T-helper 2 cell (primary cell): Measurements from ENCODE around the gene TRIM4.
A peak's percentile ranks its signal among the peaks of the same experiment; 100 is the strongest.
"Not testable (repeated sequence)": the region's sequence is repeated elsewhere in the genome, so short reads cannot be mapped to it uniquely, and the experiment has no call there.

Source experiments
- DNase-seq, 5 experiments: peaks; one replicate each; pipeline versions ENCODE4 v3.0.0 to v3.0.0-alpha.2; 2012 to 2022

The TRIM4 gene

DNA sequence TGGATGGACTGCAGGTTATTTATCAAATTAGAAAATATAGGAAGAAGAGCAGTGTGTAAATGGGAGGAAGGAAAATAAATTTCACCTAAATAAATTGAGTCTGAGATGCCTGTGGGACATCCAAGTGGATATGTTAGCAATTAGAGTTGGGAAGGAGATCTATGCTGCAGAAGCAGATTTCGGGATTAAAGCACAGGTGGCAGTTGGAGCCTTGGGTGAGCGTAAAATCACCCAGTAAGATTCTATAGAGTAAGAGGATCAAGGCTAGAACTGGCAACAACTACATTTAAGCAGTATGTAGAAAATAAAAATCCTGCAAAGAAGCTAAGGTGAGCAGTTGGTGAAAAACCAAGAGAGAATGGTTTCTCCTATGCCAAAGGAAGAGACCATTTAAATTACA lies 8.4 kb downstream of the TRIM4 start:
- no peak for DNase-seq

DNA sequence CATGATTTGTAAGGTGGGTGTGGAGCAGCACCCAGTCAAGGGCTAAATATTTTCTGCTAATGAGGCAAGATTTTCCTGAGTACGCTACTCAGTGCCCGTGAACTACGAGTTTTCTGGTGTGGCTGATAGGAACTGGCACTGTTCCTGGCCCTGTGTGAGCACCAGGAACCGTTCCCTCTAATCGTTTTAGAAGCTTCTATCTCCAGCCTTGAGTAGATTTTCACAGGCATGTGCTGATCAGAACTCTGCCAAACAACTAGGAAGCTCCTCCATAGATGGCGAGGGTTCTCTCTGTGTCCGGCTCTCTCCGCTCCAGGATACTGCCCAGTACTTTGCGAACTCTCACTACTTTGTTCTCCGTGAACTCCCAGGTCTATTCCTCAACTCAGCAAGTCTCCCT lies 17.7 kb downstream of the TRIM4 start:
- no peak for DNase-seq

DNA sequence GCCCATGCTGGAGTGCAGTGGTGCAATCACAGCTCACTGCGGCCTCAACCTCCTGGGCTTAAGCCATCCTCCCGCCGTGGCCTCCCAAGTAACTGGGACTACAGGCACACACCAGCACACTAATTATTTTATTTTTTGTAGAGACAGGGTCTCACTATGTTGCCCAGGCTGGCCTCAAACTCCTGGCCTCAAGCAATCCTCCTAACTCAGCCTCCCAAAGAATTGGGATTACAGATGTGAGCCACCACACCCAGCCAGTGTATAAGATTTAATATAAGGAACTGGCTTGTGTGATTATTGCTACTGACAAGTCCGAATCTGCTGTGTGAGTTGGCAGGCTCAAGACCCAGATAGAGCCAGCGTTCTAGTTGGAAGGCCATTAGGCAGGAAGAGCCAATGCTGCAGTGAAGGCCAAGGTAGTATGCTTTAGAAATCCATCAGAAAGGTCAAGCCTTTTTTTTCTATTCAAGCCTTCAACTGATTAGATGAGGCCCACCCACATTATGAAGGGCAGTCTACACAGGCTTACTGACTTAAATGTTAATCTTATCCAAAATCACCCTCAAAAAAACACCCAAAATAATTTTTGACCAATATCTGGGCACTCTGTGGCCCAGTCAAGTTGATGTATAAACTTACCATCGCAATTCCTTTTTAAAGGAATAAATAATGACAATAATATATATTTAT lies 19.4 kb downstream of the TRIM4 start:
- no peak for DNase-seq

DNA sequence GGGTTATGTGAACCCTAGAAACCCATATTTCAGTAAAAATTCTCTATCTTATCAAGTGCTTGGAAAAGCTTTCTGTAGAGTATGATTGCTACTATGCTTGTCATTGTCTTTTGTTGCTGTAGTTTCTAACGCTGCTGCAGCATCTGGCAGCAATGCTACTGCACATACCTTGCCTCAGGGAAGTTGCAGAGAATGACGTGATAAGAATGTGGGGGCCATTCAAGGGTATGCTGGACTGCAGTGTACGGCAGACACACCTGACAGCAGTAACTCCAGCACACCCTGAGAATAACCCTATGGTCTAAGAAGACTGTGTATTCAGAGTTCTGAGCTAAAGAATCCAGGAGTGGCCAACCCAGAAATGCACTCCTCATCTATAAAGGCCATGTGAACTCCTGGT lies 20.5 kb downstream of the TRIM4 start:
- no peak for DNase-seq

DNA sequence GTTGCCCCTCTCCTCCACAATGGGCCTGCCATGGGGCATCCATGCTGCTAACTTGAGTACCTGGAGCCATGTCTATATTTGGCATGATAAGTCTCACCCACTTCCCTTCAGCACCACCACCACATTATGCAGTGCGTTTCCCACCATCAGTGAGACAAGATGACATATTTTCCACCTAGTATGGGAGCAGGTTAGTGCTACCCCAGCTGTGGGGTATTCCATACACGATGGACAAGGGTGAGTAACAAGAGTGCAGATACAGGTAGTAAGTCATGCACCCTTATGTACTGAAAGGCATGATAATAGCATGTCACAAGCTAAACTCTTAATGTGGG lies 21.3 kb downstream of the TRIM4 start:
- DNase-seq, result no peak

DNA sequence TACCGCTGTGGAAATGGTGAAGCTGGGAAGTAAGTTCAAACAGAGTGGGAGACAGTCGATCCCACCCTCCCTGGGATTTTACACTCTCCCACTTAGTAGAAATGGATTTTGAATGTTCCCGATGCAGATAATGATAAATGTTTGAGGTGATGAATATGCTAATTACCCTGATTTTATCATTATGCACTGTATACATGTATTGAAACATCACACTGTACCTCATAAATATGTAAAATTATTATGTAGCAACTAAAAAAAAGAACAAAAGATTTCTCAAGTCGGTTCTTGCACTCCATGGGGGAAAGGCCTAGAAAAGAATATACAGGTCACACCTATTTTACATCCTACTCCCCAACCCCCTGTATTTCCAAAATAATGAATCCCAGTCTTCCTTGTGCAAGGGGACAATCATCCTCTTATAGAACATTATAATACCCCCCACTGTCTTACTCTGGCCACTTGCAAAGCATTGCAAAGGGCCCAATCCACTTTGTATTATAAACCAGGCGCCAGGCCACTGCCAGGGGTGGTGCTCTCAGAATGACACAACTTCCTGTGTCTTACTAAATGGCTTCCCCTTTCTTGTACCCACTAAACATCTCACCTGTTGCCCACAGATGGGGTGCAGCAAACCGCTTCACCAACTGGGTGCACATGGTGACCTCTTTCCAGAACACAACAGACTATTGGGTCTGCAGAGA lies 21.9 kb downstream of the TRIM4 start:
- DNase-seq, result peak in 2 of 5 experiments; percentile 10 to 14

DNA sequence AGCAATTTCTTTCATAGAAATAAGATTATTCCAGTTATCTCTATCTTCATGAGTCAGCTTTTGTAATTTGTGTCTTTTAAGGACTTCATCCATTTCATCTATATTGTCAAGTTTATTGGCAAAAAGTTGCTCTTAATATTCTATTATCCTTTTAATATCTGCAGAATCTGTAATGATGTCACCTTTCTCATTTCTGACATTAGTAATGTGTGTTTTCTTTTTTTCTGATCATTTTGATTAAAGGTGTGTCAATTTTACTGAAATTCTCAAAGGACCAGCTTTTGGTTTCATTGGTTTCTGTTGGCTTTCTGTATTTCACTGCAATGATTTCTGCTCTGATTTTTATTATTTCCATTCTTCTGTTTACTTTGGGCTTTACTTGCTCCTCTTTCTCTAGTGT lies 24.6 kb downstream of the TRIM4 start:
- DNase-seq, result no peak

DNA sequence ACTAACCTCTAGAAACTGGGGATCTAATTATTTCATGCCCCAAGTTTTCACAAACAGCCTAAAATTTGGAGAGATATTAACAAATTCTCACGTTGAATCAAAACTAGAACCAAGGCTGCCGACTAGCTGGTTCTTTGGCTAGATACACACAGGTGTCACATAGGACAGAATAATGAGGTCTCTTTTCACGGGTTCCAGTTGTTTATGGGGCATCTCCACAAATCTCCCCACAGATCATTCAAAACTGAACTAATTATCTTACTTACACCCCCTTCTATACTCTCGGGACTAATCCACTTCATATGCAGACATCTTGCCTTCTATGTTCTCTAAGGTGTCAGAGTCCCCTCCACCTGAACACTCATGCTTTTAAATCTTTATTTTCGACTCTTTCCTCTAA lies 26.1 kb downstream of the TRIM4 start:
- no peak for DNase-seq

DNA sequence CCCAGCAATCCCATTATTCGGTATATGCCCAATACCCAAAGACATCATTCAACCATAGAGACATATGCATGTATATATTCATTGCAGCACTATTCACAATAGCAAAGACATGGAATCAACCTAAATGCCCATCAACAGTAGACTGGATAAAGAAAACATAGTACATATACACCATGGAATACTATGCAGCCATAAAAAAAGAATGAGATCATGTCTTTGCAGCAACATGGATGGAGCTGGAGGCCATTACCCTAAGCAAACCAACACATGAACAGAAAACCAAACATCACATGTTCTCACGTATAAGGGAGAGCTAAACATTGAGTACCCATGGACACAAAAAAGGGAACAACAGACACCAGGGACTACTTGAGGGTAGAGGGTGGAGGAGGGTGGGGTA lies 29.0 kb downstream of the TRIM4 start:
- not testable (repeated sequence) for DNase-seq

DNA sequence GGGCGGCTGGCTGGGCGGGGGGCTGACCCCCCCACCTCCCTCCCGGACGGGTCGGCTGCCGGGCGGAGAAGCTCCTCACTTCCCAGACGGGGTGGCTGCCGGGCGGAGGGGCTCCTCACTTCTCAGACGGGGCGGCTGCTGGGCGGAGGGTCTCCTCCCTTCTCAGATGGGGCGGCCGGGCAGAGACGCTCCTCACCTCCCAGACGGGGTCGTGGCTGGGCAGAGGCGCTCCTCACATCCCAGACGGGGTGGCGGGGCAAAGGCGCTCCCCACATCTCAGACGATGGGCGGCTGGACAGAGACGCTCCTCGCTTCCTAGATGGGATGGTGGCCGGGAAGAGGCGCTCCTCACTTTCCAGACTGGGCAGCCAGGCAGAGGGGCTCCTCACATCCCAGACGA lies 31.0 kb downstream of the TRIM4 start:
- not testable (repeated sequence) for DNase-seq

DNA sequence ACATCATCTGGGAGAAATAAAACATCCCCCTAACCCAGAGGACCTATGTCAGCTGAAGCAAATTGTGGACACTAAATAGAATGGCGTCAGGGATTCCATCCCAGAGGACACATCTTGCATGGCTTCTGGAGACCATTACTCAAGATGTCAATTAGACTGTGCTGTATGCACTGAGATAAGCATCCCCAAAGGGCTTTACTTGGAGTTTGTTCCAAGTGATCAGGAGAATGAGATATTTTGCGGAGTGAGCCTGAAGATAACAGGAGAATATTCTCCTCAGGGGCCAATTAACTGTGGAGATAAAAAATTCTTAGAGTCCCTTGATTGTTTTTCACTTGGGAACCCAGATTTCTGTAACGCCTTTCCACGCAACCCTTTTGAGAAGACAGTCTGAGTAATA lies 38.0 kb downstream of the TRIM4 start:
- DNase-seq, result no peak

DNA sequence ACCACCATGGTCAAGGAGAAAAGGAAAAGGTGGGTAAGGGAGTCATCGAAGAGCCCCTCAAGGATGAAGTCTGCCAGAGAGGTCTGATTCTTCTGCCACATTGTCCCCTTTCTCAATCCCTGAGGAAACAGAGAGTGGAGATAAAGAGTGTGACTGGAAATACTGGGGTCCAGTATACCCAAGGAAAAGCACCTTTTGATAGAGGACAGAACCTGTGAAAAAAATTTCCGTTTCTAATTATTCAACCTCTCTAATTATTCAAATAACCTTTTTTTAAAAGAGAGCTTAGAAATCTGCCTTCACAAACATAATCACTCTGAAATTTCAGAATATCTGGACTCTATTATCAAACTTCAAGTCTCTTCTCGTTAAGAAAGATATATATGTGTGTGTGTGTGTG lies 42.4 kb downstream of the TRIM4 start, which contains the start of gene OR2AE1:
Gene OR2AE1 (minus strand): TSS at position 101 of the 400 bp plus-strand sequence. CDS start 0 bp downstream, at position 101.
- DNase-seq, result no peak

DNA sequence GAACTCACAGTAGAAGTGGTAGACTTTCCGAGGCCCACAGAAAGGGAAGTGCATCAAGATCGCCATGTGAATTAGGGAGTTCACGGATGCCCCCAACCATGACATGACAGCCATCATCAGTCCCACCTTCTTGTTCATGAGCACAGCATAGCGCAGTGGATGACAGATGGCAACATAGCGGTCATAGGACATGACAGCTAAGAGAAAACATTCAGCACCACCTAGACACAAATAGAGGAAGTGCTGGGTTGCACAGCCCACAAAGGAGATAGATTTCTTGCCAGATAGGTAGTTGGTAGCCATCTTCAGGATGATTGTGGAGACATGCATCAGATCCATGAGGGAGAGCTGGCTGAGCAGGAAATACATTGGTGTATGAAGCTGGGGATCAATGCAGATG lies 42.8 kb downstream of the TRIM4 start:
- DNase-seq, result peak in 1 of 5 experiments; percentile 13

DNA sequence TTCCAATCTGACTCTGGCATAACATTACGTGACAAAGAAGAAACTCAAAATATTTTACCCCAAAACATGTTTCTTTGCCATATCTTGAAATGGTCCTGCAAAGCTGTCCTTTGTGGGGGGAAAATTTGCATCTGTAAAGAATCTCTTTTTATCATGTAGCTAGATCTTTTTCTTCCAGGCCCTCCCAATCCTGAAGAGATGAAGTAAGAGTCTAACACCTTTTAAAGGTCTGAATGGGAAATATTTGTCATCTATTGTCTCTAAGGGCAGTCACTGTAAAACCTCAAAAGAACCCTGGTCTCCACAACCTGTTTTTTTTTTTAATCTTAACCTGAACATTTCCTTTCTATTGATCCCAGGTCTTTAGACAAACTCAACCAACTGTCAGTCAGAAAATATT lies 51.1 kb downstream of the TRIM4 start:
- DNase-seq, result no peak

DNA sequence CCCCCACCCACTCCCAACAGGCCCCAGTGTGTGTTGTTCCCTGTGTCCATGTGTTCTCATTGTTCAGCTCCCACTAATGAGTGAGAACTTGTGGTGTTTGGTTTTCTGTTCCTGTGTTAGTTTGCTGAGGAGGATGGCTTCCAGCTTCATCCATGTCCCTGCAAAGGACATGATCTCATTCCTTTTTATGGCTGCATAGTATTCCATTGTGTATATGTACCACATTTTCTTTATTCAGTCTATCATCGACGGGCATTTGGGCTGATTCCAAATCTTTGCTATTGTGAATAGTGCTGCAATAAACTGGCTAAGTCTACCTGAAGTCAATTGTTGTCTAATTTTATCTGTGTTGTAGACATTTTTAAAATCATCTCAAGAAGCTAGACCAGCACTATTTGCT lies 51.9 kb downstream of the TRIM4 start:
- DNase-seq, result not testable (repeated sequence)

DNA sequence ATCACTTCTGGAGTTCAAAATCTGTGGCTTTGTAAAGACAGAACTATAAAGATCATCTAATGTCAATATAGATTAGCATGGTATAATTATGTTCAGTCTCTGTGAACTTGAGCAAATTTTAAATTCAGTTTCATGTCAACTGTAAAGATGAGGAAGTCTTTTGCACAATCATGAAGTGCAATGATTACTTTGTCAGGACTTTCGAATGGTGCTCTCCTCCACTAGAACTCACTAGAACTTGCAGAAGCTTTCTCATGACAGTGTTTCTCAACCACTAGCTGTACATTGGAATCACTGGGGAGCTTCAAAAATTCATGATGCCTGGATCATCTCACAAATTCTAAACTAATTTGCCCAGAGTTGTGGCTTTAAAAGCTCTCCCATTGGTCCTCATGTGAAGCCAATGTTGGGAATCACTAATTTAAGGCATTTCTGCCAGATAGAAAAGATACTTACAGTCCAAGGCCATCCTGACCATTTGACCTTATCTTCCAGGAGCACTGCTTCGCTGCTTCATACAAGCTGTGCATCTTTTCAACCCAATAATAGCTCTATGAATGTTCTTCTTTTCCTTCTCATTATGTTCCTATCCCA lies 55.4 kb downstream of the TRIM4 start:
- DNase-seq, result no peak

DNA sequence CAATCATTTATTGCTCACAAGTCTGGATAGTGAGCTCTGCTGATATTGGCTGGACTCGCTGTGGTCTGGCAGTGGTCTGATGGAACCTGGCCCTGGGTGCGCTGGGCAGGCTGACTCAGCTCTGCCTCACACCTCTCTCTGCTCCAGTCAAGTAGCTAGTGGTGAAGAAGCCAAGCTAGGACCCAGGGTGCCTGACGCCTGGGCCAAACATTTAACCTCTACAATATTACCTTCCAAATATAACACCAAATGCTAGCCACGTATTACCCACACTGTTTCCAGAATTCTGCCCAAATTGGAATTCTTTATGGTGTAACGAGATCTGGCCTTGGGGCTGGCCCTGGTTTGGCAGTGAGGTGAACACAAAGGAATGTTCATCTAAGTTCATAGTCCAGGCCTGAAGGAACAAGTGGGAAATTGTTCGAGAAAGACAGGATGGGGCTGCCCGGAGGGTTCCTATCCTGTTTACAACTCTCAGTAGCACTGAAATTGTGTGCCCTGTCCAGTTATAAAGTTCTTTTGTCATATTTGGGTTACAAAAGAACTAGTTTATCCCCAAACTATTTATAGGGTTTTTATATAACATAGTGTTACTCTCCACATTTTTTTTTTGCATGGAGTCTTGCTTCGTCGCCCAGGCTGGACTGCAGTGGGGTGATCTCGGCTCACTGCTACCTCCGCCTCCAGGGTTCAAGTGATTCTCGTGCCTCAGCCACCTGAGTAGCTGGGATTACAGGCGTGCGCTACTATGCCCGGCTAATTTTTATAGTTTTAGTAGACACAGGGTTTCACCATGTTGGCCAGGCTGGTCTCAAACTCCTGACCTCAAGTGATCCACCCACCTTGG lies 58.8 kb downstream of the TRIM4 start:
- no peak for DNase-seq

DNA sequence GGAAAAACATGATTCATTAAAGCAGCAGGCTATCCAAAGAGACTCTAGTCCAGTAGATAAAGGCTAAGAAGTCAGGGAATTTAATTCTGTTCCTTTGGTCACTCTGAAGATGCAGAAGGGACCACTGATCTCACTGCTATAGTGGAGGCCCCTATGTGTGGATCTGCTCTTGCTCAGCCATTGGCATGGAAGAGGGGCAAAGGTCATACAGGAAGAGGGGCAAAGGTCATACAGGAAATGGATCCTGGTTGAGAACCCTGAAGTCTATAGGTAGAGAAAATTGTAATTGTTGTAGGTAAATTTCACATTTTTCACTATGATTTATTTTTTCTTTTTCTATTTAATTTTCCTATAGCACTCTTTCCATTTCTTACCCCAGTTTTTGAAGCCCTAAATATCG lies 64.1 kb downstream of the TRIM4 start:
- DNase-seq, result no peak

DNA sequence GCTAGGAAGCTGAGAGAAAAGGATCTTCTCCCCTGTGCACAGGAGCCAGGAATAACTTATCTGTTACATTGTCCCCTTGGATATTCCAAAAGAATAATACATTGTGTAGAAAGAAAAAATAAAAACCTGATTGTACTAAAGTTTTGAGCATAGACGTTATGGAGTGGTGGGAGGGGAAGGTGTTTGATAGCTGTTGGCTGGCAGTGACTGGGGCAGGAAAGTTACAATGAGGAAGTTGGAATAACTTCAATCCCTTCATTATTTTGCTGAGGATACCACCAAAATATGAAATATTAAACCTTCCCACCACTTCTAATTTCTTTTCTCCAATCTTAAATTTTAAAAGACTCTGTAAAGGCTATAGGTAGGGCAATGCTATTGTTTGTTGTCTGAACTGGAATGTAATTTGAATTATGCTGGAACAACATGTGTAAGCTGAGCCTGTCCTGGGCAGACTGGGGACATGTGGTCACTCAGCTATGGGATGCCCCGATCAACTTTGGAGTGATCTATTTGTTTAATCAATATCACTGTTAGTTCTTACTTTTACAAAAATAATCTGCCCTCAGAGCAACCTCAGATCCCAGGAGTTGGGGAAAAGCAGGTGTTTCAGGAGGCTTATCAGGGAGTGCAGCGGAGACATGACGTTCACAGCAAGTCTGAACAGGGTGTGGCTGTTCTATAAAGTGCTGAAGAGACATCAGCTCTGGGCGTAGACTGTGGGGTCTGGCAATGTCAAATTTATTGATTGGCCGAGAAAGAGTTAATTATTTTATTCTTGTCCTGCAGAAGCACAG lies 70.7 kb downstream of the TRIM4 start:
- no peak for DNase-seq

DNA sequence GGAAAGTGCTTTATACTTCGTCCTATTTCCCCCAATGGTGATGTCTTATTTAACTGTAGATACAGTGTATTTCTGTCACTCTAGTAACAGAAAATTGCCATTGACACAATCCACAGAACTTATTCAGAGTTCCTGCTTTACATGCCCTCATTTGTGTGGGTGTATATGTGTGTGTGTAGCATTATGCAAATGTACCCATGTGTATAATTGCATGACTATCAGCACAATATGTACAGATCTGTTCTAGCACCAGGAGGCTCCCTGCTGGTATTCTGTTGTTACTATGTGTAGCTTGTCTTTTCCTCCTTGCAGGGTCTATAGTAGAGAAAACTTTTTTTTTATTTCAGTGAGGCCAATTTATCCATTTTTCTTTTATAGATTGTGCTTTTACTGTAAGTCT lies 75.0 kb downstream of the TRIM4 start:
- no peak for DNase-seq

DNA sequence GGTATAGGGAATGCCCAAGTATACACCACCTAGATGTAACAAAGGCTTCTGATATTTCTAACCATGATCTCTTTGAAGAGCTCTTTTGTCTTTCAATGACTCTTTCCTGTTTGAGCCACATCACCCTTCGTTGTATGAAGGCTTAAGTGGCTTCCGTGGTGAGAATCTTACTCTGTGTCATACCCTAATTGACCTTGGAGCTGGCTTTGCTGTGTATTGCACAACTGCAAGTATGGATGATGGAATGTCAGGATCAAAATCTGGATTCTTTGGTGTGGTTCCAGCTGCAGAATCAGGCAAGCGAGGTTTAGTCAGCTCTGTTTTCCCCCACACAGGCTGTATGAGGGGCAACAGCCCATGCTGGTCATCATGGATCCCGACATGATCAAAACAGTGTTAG lies 75.5 kb downstream of the TRIM4 start:
- no peak for DNase-seq

DNA sequence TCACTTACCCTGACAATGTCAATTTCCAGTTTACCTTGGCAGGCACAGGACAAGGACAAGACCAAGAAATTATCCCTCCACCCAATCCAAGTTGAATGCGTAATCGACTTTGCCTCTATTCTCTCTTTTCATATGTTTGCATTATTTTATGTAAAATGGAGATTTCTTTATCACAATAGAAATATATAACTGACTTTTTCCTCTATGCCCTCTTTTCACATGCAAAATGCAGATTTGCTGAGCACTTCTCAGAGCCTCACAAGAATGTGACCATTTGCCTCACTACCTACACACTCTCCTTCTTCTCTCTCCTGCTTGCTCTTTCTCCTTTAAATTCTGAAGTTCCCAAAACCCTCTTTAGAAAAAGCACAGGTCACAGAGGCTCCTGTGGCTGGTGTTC lies 76.4 kb downstream of the TRIM4 start:
- no peak for DNase-seq
